AG04450 (cell line): Measurements from ENCODE around the gene SOS2. TPM values are rescaled to one million over a fixed set of nuclear protein-coding genes. Genes with fewer than 3 reads are reported as not detected.

Source experiments
- CTCF ChIA-PET: fragments of 300-600, 350-600 bp; formaldehyde crosslinking; extraction: SDS; loops from one replicate; lab custom pipeline; 2022; ENCODE audit warnings: antibody characterized with exemption, inconsistent platforms; lab: Charles Lee
- POLR2A ChIA-PET: fragments of 350-600 bp; formaldehyde crosslinking; extraction: SDS; loops from one replicate; lab custom pipeline; 2021; ENCODE audit warnings: antibody characterized with exemption, inconsistent platforms; lab: Yijun Ruan, JAX
- DNase-seq: peaks from one replicate; pipeline ENCODE4 v3.0.0-alpha.2; 2011; ENCODE audit warnings: low read depth, low spot score
- H3K27ac ChIP-seq: one replicate; pipeline ENCODE4 v1.5.1; 2012; ENCODE audit warnings: low read depth, low read length, control low read depth
- H3K27me3 ChIP-seq: one replicate; pipeline ENCODE4 v1.6.0; 2012; ENCODE audit warnings: low read length; ENCODE audit not compliant: control insufficient read depth, insufficient read depth
- H3K4me3 ChIP-seq: 2 replicates; pipeline ENCODE4 v1.5.1; 2011; ENCODE audit warnings: mild to moderate bottlenecking, low read depth, low read length, control low read depth
- H3K9me3 ChIP-seq: 2 replicates; pipeline ENCODE4 v1.5.1; 2012; ENCODE audit warnings: low read length; ENCODE audit not compliant: control insufficient read depth, insufficient read depth
- polyA plus RNA-seq: library from polyadenylated mRNA; depleted of rRNA; stranded (reverse); fragments of >200 nt; gene quantifications from 2 replicates; pipeline ENCODE4 v1.2.3, GENCODE V29; 2011
- TF ChIP-seq, protein P1 (sequence below): IDR thresholded peaks from 2 replicates; pipeline ENCODE4 v1.5.1; 2011; ENCODE audit warnings: low read depth, low read length, control low read depth, inconsistent platforms

Gene SOS2
- polyA plus RNA-seq, 1 experiment: 17.8 TPM

DNA sequence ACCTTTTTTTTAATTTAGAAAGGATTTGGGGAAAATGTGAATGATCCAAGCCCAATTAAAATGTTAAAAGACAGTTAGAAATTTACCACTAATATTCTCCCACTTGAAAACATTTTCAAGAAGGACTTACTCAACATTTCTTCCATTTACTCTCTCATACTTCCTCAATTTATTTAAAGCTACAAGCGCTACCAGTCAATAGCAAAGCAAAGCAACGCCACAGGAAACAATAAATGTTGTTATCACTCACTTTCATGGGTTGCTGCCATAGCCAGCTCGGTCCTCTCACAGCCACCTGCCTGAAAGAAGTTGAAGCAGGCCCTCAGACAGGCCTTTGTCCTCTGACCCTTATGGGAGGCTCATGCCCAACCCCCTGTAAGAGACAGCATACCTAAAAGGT, 6.0 kb upstream of the SOS2 start:
- ChIA-PET POLR2A (no interaction called here), CTCF (no interaction called here)
- no peaks in the 10 kb centered on the region for H3K9me3 ChIP-seq
- H3K4me3 ChIP-seq: no peak overlapping the region
- no peak for DNase-seq
- H3K27ac ChIP-seq: no peak overlapping the region
- TF ChIP-seq, protein P1, sequence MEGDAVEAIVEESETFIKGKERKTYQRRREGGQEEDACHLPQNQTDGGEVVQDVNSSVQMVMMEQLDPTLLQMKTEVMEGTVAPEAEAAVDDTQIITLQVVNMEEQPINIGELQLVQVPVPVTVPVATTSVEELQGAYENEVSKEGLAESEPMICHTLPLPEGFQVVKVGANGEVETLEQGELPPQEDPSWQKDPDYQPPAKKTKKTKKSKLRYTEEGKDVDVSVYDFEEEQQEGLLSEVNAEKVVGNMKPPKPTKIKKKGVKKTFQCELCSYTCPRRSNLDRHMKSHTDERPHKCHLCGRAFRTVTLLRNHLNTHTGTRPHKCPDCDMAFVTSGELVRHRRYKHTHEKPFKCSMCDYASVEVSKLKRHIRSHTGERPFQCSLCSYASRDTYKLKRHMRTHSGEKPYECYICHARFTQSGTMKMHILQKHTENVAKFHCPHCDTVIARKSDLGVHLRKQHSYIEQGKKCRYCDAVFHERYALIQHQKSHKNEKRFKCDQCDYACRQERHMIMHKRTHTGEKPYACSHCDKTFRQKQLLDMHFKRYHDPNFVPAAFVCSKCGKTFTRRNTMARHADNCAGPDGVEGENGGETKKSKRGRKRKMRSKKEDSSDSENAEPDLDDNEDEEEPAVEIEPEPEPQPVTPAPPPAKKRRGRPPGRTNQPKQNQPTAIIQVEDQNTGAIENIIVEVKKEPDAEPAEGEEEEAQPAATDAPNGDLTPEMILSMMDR: no peak
- no peaks in the 10 kb centered on the region for H3K27me3 ChIP-seq

DNA sequence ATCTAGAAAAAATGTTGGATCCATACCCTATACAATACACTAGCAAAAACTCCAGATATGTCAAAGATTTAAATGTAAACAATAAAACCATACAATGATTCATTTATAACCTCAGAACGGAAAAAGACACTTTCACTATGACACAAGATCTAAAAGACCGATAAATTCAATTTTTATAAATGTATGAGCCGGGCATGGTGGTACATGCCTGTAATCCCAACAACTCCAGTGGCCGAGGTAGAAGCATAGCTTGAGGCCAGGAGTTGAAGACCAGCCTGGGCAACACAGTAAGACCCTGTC, 2.5 kb upstream of the SOS2 start:
- Histone ChIP-seq H3K27ac (no peak overlapping the region), H3K9me3 (no peaks in the 10 kb centered on the region; the same call in 1 of the 2 replicates), H3K4me3 (no peak overlapping the region), H3K27me3 (no peaks in the 10 kb centered on the region)
- CTCF ChIA-PET: interaction anchor here (0.6 kb wide), 1 partner anchor 294 kb away, joined by 3 read pairs; no protein-coding TSS in a partner anchor
- no peak for DNase-seq
- POLR2A ChIA-PET: no interaction called here
- TF ChIP-seq, protein P1: no peak

DNA sequence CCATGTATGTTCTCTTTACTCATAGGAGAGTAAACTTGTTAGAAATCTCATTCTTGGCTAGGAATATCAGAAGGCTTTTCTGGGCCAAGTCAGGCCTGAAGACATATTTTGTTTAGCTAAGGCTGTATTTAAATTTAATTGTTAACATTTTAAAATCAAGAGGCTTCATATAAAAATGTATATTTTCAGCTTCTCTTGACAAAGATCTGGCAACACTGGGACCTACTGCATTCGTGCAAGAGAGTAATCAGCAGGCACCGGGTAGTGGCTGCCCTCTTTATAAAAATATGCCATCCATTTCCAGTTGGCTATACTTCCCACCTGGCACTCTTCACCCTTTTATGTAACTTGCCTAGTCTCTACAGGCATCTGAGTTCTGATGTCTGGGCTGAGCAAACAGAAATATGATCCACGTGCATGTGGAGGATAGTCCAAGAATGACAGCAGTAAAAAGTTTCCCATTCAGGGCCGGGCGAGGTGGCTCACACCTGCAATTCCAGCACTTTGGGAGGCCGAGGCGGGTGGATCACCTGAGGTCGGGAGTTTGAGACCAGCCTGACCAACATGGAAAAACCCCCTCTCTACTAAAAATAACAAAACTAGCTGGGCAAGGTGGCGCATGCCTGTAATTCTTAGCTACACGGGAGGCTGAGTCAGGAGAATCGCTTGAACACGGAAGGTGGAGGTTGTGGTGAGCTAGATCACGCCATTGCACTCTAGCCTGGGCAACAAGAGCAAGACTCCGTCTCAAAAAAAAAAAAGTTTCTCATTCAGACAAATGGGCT, 2.0 kb upstream of the SOS2 start:
- no peaks in the 10 kb centered on the region; the same call in 1 of the 2 replicates for H3K9me3 ChIP-seq
- H3K27ac ChIP-seq: no peak overlapping the region
- no peak for DNase-seq
- H3K4me3 ChIP-seq: no peak overlapping the region
- no peaks in the 10 kb centered on the region for H3K27me3 ChIP-seq
- TF ChIP-seq, protein P1: no peak
- ChIA-PET POLR2A (no interaction called here), CTCF (interaction anchor here (0.6 to 1.0 kb wide), 3 partner anchors 15 to 370 kb away, joined by 3 read pairs; no protein-coding TSS in a partner anchor)

DNA sequence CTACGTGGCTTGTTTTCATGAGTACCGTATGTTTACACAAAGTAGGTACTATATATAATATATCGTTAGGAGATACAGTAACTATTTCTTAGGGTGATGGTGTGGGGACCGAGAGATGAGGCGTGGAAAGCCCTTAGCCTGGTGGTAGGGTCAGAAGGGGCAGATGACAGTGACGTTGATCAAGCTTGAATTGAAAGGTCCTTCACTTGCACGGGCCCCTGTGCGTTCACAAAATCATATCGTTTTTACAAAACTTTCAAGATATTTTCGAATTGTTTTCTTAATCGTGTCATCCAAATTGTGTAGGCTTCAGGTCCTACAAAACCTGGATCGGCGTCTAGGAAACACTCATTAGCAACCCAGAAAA, 881 bp upstream of the SOS2 start:
- CTCF ChIA-PET: interaction anchor here (0.8 to 1.0 kb wide), 3 partner anchors 16 to 371 kb away, joined by 3 read pairs; no protein-coding TSS in a partner anchor

More for the DNA sequence above, 881 bp upstream of the SOS2 start:
- H3K27me3 ChIP-seq: no peaks in the 10 kb centered on the region
- H3K27ac ChIP-seq: peak overlapping the region; percentile 77
- TF ChIP-seq, protein P1: no peak
- DNase-seq: no peak
- H3K9me3 ChIP-seq: no peaks in the 10 kb centered on the region; the same call in 1 of the 2 replicates
- POLR2A ChIA-PET: interaction anchor here (1.2 kb wide), 1 partner anchor 17 kb away, joined by 3 read pairs; no protein-coding TSS in a partner anchor
- H3K4me3 ChIP-seq: peak overlapping the region; percentile 77
